ENCODE results near the gene GIPC3.

GIPC3 gene

DNA sequence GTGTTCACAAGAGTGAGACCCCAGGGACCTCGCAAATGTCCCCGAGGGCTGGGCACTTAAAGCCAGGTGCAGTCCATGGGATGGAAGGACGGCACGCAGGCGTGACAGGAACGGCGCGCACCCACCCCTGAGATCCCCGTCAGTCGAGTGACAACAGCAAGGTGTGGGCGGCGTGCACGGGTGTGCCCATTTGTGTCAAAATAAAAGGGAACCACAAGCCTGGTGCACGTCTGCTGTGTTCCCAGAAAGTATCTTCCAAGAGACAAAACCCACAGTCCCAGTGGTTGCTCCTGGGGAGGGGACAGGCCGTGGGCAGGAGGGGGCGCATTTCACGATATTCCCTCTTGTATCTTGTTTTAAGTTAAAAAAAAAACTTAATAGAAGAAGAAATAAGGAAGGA is 57.0 kb downstream of the GIPC3 start:
- TF ChIP-seq, protein P1, sequence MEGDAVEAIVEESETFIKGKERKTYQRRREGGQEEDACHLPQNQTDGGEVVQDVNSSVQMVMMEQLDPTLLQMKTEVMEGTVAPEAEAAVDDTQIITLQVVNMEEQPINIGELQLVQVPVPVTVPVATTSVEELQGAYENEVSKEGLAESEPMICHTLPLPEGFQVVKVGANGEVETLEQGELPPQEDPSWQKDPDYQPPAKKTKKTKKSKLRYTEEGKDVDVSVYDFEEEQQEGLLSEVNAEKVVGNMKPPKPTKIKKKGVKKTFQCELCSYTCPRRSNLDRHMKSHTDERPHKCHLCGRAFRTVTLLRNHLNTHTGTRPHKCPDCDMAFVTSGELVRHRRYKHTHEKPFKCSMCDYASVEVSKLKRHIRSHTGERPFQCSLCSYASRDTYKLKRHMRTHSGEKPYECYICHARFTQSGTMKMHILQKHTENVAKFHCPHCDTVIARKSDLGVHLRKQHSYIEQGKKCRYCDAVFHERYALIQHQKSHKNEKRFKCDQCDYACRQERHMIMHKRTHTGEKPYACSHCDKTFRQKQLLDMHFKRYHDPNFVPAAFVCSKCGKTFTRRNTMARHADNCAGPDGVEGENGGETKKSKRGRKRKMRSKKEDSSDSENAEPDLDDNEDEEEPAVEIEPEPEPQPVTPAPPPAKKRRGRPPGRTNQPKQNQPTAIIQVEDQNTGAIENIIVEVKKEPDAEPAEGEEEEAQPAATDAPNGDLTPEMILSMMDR (IDR thresholded peaks at IDR 0.05; ENCODE audit: low read depth, low read length), result no peak
- no peak overlapping the region for H3K4me3 ChIP-seq (replicated peaks in 1 of 2; ENCODE audit: low read depth in 2 of 2, low read length in 2 of 2)
- no peak for DNase-seq (ENCODE audit: low read depth in 2 of 2)

Data from cardiac fibroblast (primary cell).